ENCODE data around the gene MRPS27.

MRPS27 gene

DNA sequence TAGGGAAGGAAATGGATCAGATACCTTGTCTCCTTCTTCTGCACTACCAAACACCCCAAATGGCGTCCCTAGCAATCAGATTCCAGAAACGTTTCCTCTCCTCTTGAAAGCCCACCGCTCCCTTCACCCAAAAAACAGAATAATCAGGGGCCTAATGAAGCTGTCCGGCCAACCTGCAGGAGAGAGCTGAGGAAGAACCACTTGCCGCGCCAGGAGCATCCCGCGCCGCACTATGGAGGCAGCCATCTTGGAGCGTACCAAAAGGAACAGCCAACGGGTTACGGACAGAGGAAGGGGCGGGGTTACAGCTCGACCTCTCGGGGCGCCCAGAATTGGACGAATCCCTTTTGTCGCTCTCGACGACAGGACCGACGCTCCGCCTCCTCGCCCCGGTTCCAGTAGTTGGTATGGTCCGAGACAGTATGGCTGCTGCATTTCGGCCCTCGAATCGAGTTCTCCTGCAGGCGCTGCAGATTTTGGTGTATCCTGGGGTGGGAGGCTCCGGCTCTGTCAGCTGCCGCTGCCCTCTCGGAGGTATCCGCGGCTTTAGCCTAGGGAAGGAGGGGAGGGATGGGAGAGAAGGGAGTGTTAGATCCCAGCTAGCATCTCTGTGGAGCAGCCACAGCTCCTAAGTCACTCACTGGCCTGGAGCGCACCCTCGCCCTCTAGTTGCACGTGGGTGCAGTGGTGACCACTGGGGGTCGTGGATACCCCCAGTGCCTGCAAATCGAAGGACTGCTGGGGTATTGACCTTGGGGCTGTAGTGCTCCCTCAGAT lies at the start of gene MRPS27, which contains the start of gene PTCD2:
MRPS27 (minus strand) TSS at position 265 of the 777 bp plus-strand sequence; CDS start at position 246, 19 bp downstream.
PTCD2 (plus strand) TSS at position 398 of the 777 bp plus-strand sequence; CDS start at position 408, 10 bp downstream.
- DNase-seq, result peak; percentile 97
- in situ Hi-C loops (cut with HindIII; ENCODE audit: low pct_ligation_motif_present, low pct_unique_long_range_greater_than_20kb, low sequenced_read_pairs), result no loop called here

GRCh38 chr5:72369711-72370110 lies 49.7 kb upstream of the MRPS27 start:
- in situ Hi-C loops (cut with HindIII; ENCODE audit: low pct_ligation_motif_present, low pct_unique_long_range_greater_than_20kb, low sequenced_read_pairs), result no loop called here

GRCh38 chr5:72369301-72369700 lies 49.3 kb upstream of the MRPS27 start:
- no peak for DNase-seq
- in situ Hi-C loops (cut with HindIII; ENCODE audit: low pct_ligation_motif_present, low pct_unique_long_range_greater_than_20kb, low sequenced_read_pairs), result no loop called here

More at GRCh38 chr5:72369711-72370110, 49.7 kb upstream of the MRPS27 start:
- DNase-seq, result no peak

- in situ Hi-C loops (cut with HindIII; ENCODE audit: low pct_ligation_motif_present, low pct_unique_long_range_greater_than_20kb, low sequenced_read_pairs), result no loop called here
- DNase-seq, result no peak
Measured at GRCh38 chr5:72368271-72368670, 48.2 kb upstream of the MRPS27 start.

DNA sequence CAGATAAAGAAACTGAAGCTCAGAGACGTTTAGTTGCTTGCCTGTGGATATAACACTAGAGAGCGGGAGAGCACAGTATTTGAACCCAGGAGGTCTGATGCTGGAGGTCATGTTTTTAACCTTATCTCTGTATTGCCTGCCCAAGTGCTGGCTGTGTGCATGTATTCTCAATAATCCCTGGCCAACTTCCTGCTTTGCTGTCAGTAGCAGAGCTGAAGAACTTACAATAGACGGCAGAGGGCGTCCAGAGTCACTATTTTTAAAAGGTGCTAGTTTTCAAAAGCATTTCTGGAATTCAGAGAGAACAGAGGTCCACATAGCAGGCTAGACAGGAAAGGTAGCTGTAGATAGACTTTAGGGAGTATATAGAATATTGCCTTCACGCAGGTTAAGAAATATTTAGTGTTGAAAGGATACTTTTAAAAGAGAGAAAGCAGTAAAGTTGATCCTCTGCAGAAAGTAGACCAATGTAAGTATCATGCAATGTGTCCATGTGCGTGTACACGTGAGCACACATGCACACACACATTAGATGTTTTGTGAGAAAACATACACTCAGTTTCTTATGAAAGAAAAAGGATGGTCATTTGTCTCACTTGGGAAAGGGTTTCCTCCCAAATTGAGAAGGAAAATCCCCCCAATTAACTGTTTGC lies 46.4 kb upstream of the MRPS27 start:
- in situ Hi-C loops (cut with HindIII; ENCODE audit: low pct_ligation_motif_present, low pct_unique_long_range_greater_than_20kb, low sequenced_read_pairs), result no loop called here

DNA sequence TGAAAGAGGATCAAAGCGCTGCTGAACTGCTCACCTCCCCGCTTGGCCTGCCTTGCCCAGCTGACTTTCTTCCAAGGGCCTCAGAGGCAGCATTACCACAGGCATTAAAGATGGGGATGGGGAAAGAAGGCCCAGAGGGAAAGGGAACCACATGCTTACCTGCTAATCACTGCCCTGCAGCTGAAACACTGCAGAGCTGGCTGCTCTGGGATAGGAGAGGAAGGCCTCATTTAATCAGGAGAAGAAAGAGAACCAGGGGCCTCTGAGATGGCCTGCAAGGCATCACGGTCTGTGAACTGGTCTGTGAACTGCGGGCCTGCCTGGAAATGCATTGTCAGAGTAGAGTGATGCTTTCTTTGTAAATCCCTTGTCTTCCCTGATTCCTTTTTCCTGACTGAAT lies 44.9 kb upstream of the MRPS27 start:
- in situ Hi-C loops (cut with HindIII; ENCODE audit: low pct_ligation_motif_present, low pct_unique_long_range_greater_than_20kb, low sequenced_read_pairs), result no loop called here
- DNase-seq, result no peak

More for the DNA sequence above, 46.4 kb upstream of the MRPS27 start:
- DNase-seq, result peak; percentile 72

DNA sequence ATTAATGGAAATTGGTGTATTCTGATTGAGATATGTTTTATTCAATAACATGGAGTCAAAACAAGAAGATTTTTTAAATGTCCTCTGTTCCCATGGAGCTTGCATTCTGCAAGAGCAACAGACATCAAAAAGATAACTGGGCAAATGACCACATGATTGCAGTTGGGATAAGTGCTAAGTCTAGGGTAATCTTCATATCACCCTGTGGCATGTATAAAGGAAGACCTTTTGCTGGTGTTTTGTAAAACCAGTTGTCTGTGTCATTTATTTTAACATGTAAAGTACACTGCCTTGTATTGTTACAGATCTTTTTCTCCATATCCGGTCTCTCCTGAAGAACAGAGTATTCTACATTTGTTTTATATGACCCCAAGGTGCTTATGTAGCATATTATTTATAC lies 44.1 kb upstream of the MRPS27 start:
- DNase-seq, result no peak
- in situ Hi-C loops (cut with HindIII; ENCODE audit: low pct_ligation_motif_present, low pct_unique_long_range_greater_than_20kb, low sequenced_read_pairs), result no loop called here

DNA sequence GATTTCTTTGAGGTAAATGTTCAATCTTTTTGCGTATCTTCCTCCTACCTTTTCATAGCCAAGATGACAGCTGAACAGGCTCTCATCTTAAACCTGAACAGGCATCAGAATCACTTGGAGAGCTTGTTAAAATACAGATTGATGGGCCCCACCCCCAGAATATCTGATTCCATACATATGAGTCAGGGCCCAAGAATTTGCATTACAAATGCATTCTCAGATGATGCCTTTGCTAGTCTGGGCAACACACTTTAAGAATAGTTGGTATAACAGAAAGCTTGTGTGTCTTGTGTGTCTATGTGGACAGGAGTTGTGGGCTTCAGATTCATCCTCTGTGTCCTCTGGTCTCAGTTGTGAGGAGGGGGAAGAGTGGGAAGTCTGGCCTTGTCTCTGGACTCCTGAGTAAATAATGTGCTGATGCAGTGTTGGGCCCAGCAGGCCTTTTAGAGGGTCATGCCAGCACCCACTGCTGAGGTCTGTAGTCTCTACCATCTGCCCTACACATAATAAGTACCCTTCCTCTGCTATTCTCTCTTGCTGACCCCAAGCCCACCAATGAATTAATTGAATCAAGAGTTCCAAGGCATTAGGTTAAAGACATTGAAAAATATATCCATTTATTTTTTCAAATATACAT lies 43.2 kb upstream of the MRPS27 start:
- in situ Hi-C loops (cut with HindIII; ENCODE audit: low pct_ligation_motif_present, low pct_unique_long_range_greater_than_20kb, low sequenced_read_pairs), result no loop called here
- DNase-seq, result peak; percentile 80

GRCh38 chr5:72359886-72360285 lies 39.8 kb upstream of the MRPS27 start:
- no peak for DNase-seq
- in situ Hi-C loops (cut with HindIII; ENCODE audit: low pct_ligation_motif_present, low pct_unique_long_range_greater_than_20kb, low sequenced_read_pairs), result no loop called here

- in situ Hi-C loops (cut with HindIII; ENCODE audit: low pct_ligation_motif_present, low pct_unique_long_range_greater_than_20kb, low sequenced_read_pairs), result no loop called here
- DNase-seq, result no peak
Measured at GRCh38 chr5:72358925-72359324, 38.9 kb upstream of the MRPS27 start.

GRCh38 chr5:72356361-72356760 lies 36.3 kb upstream of the MRPS27 start:
- in situ Hi-C loops (cut with HindIII; ENCODE audit: low pct_ligation_motif_present, low pct_unique_long_range_greater_than_20kb, low sequenced_read_pairs), result no loop called here
- no peak for DNase-seq

- in situ Hi-C loops (cut with HindIII; ENCODE audit: low pct_ligation_motif_present, low pct_unique_long_range_greater_than_20kb, low sequenced_read_pairs), result no loop called here
- DNase-seq, result peak; percentile 39
Measured at GRCh38 chr5:72355706-72356299, 35.8 kb upstream of the MRPS27 start.

DNA sequence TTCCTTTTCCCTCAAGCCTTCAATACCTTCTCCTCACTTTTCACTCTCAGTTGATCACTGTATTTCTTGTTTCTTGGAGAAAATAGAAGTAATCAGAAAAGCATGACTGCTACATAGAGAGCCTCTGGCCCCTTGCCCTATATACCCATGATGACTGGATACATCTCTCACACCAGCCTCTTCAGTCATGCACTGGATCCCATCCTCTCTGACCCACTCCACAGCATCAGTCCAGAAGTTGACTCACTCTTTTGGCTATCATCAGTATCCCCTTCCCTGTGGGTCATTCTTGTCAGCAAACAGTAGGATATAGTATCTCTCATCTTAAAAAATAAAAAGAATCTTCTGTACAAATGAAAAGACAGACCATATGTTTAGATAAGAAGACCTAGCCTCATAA lies 33.0 kb upstream of the MRPS27 start:
- DNase-seq, result no peak
- in situ Hi-C loops (cut with HindIII; ENCODE audit: low pct_ligation_motif_present, low pct_unique_long_range_greater_than_20kb, low sequenced_read_pairs), result no loop called here

- in situ Hi-C loops (cut with HindIII; ENCODE audit: low pct_ligation_motif_present, low pct_unique_long_range_greater_than_20kb, low sequenced_read_pairs), result no loop called here
Measured at GRCh38 chr5:72352616-72353015, 32.6 kb upstream of the MRPS27 start.

DNA sequence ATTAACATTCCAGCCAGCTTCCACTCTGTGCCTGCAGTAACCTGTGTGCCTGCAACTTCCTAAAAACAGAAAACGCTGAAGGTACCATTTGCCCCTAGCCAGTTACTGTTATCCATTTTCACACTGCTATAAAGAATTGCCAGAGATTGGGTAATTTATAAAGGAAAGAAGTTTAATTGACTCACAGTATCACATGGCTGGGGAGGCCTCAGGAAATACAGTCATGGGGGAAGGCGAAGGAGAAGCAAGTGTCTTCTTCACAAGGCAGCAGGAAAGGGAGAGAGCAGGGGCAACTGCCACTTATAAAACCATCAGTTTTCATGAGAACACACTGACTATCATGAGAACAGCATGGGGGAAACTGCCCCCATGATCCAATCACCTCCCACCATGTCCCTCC lies 31.3 kb upstream of the MRPS27 start:
- no peak for DNase-seq
- in situ Hi-C loops (cut with HindIII; ENCODE audit: low pct_ligation_motif_present, low pct_unique_long_range_greater_than_20kb, low sequenced_read_pairs), result no loop called here

More at GRCh38 chr5:72352616-72353015, 32.6 kb upstream of the MRPS27 start:
- no peak for DNase-seq

DNA sequence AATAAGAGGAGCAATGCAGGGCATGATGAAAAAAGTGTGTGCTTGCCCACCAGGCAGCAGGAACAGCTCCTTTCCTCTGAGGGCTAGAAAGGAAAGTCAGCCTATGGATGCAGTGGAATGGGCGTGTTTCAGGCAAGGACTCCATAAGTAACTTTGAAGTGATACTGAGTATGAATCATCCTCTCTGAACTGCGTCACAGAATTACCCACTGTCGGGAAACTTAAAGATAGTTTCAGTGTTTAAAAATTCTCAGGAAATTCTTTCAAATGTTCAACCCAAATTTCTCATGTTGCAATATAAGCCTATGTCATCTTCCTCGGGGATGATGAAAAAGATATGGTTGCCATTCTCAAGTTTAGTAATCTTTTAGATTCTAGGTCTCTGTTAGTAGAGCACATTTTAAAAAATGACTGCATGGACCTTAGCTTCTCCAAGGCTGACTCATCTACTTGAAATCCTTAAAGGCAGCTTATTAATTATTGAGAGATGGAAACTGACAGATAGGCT lies 27.8 kb upstream of the MRPS27 start:
- in situ Hi-C loops (cut with HindIII; ENCODE audit: low pct_ligation_motif_present, low pct_unique_long_range_greater_than_20kb, low sequenced_read_pairs), result no loop called here
- DNase-seq, result peak; percentile 70

- DNase-seq, result no peak
- in situ Hi-C loops (cut with HindIII; ENCODE audit: low pct_ligation_motif_present, low pct_unique_long_range_greater_than_20kb, low sequenced_read_pairs), result no loop called here
Measured at GRCh38 chr5:72346398-72346797, 26.4 kb upstream of the MRPS27 start.

GRCh38 chr5:72338689-72339209 lies 18.7 kb upstream of the MRPS27 start:
- DNase-seq, result no peak
- in situ Hi-C loops (cut with HindIII; ENCODE audit: low pct_ligation_motif_present, low pct_unique_long_range_greater_than_20kb, low sequenced_read_pairs), result no loop called here

DNA sequence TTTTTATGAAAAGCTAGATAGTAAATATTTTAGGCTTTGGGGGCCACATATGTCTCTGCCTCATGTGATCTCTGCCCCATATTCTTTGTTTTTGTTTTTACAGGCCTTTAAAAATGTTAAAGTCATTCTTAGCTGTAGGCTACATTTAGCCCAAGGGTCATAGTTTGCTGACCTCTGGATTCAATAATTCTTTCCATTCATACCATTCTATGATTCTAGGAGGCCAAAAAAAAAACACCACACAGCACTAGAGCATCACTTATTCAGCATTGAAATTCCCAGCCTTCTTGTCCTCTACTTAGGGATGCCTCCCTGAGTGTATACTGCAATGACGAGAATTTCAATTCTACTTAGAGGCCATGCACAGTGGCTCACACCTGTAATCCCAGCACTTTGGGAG lies 17.1 kb upstream of the MRPS27 start:
- no peak for DNase-seq
- in situ Hi-C loops (cut with HindIII; ENCODE audit: low pct_ligation_motif_present, low pct_unique_long_range_greater_than_20kb, low sequenced_read_pairs), result no loop called here
